GM19467 (cell line): ENCODE measurements around the gene SLC40A1.

ENCODE experiments used
- ATAC-seq: cut with Tn5 transposase; IDR thresholded peaks from one replicate; pipeline ENCODE4 v1.9.1; 2021; ENCODE audit warnings: mild to moderate bottlenecking, moderate library complexity; ENCODE audit not compliant: unreplicated experiment

SLC40A1 gene

DNA sequence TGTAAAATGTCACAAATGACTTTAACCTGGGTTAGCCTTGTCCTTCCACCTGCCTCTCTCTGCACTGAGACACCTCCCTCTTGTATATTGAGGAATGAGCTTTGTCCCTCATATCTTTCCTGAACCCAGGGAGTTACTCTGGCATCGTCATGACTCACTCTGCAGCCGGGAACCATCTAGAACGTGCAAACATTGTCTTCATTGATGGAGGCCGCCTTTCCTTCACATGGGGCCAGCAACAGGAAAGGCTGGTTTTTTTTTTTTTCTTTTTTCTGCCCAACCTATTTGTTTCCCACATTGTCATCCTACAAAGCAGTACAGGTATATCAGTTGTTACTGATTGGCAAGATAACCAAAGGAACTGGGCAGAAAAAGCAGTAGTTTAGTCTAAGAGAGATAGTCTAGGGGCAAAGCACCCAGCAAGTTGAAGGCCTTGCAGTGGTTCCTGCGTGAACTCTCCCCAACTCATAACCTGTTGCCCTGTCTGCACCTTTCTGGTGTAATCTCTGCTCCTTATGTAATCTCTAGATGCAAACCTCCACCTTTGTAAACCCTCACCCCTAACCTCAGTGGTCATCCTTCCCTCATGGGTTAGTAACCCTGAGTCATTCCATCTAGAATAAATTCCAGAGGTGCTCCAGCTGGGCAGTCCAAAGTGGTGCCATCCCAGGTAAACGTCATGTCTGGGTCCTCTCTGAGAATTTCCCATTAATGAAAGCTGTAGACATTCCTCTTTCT is 38.3 kb downstream of the SLC40A1 start:
- no peak for ATAC-seq

DNA sequence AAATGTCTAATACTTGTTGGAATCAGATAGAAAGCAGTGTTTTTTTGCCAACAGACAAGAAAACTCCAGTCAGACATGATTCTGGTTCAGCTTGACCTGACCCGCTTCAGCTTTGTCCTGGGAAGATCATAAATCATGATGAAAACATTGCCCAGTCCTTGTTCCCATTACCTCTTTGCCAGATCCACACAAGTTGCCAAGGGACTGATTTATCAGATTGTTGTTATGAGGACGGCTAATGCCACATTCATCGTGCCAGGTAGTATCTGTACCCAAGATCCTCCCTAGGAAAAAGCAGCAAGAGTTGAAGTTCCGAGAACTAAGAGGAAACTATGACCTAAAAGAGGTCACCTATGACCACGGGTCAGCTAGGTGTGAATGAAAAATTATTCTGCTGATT is 39.0 kb downstream of the SLC40A1 start:
- ATAC-seq: no peak

DNA sequence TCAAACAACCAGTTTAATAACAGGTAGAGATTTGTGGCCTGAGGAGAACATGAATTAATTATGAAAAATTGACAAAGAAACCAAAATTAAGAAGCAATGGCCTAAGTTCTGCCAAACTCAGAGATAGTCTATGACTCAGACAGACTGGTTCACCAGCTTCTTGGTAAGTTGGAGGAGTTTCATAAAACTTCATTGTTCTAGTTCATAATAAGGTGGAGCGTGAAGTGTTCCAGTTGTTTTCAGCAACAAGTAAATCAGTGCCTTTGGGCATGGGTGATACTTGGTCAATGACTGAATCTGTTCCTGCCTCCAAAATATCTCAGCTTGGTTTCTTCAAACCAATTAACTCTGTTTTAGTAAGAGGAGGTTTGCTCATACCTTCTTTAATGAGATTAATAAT is 40.0 kb downstream of the SLC40A1 start:
- no peak for ATAC-seq

DNA sequence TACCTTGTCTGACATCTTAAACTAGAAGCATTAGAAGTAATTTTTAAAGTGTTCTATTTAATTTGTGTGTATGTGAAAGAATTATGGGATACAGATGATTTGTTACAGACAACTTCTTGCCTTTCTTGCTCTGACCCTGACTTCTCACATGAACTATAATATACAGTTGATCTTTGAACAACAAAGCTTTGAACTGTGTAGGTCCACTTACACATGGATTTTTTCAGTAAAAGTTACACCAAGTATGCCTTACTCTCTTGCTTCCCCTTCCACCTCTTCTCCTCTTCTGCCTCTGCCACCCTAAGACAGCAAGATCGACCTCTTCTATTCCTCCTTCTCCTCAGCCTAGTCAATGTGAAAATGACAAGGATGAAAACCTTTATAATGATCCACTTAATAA is 42.2 kb downstream of the SLC40A1 start:
- ATAC-seq: no peak

DNA sequence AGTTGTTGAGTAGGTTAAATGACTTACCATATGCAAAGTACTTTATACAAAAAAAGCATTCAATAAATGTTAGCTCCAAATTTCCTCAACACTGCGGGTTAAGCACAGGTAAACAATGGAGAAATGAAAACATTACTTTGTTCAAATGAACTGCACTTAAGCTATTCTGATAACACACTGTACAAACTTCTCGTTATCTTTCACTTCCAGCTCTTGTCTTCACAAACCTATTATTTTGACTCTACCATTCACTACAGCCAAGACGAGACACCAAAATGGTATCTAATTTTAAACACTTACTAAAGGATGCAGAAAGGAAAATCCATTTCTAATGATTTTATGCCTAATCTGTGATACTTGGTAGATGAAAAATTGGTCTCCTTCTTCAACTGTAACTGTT is 43.8 kb downstream of the SLC40A1 start:
- no peak for ATAC-seq

DNA sequence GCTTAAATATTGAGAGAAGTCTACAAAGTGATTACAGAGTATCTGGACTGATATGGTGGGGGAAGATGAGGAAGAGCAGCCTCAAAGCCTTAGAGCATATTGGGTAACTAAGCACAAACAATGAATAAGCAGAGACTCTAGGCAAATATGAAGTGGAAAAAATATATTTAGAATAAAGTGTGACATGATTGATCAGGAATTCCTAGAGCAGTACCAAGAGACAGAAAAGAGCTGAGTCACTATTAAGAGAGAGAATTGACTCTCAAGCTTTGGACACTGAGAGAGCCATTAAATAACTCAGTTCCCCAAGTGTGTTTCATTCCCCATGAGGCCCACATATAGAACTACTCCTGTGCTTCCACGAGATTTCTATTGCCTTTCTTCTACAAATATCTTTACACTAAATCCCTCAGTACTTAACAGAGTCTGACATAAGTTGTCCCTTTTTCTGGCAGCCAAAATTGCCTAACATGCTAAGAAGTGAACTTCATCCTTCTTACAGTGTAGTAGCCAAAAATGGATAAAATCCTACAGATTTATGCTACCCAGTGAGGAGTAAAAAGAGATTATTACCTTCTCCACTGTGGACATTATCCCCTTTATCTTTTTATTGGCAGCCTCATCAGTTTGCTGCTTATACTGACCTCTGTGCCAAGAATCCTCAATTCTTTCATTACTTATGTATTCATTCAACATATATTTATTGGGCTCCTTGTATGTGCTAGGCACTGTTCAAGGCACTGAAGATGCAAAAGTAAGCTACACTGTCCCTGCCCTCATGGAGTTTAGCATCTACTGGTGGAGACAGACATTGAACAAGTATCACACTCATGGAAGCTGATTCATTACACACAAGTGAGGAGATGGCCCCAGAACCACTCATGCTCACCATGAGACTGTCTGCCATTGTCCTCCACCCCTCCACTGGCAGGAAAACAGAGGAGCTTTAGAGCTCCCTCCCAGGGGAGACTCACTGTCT is 45.4 kb downstream of the SLC40A1 start:
- ATAC-seq: no peak

DNA sequence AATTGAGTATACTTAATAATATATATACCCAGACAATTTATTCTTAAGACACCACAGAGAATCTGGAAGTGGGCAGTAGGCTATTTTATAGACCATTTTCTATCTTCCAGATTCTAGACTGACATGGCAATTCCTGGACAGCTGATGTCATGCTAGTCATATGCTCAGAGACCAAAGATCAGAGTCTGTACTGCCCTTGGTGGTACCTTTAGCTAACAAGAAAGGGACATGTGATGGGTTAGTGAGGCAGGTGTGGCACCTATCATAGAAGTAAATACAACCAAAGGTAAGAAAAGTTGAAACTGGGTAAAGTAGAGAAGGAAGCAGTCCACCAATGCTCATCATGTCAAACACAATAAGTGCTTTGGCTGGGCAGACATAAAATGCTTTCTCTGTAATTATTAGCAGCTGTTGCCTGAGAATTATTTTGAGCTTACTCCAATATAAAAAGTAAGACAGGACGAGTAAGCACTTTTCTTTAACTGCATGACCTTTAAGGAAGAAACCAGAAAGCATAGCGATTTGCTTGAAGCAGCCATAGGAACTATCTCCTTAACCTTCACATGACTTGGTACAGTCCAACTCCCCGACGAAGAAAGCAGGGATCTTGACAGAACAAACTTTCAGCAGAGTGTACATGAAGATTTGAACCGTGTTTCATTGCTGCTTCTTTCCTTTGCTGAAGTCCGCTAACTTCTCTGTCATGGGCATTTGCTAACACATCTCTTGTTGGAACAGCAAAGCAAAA is 47.1 kb downstream of the SLC40A1 start:
- no peak for ATAC-seq

DNA sequence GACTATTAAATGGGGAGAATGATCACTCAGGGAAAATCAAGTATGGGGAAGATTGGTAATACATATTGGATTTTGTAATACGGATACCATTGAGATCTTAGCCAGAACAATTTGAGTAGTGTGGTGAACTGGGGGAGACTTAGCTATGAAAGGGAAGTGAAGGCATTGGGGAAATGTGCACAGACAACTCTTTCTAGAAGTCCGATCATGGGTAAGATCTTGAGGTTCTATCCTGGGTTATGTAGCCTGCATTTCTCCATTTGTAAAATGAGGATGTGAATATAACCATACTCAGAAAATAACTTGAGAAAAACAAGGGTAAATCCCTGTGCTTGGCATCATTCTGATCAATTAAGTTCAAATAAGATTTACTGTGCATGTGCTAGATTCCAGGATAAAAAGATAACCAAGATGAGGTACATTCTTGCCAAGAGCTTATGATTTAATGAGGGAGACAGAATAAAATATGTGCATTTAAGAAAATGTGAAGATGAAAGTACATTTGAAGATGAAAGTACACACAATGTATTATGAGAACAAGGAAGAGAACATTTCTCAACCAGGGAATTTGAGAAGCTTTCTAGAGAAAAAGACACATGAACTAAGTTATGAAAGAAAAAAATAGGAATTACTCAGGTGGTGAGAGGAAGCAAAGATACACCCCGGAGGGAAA is 49.5 kb downstream of the SLC40A1 start:
- ATAC-seq: no peak

DNA sequence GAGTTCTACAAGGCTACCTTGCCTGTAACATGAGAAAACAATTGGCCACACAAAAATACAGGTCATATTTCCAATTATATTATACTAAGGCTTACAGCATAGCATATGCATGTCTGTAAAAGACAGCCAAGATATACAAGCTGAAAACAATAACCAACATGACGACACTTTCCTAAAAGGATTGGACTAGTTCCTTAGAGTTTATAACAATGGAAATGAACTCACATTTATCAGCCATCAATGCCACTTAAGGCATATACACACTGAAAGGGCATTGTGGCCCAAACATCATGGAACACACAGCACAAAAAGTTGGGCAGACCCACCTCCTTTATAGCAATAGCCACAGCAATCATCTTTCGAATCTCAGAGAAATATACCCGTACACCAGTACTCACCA is 52.0 kb downstream of the SLC40A1 start:
- ATAC-seq: no peak

DNA sequence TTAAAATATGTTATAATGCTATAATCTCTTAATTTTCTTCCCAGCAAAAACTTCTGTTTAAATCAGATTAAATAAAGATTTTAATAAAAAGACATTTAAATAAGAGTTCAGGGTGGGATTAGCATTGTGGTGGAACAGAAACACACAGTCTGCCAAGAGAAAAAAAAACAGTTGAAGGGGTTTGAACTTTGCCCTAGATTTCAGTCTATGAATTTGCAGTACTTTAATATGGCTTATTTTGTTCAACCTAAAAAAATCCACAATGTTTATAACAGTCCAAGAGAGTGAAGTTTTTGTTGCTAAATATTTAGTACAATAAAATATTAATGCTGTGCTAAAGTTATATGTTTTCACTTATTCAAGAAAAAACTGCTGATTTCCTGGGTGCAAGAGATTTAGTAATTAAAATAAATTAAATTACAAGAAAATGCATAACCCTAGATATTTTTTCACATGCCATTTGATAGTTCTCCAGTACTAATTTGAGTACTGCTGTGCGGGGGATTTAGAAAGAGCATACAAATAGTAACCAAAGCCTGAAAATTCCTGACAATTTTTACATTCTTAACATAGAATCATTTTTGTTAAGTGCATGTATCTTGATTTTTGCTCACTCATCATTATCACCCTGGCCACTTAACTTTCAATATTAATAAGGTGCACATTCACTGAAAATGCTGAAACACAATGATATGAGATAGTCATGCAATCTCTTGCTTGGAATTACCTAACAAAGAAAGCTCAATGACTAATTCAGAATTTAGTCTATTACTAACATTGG is 52.6 kb downstream of the SLC40A1 start:
- no peak for ATAC-seq

DNA sequence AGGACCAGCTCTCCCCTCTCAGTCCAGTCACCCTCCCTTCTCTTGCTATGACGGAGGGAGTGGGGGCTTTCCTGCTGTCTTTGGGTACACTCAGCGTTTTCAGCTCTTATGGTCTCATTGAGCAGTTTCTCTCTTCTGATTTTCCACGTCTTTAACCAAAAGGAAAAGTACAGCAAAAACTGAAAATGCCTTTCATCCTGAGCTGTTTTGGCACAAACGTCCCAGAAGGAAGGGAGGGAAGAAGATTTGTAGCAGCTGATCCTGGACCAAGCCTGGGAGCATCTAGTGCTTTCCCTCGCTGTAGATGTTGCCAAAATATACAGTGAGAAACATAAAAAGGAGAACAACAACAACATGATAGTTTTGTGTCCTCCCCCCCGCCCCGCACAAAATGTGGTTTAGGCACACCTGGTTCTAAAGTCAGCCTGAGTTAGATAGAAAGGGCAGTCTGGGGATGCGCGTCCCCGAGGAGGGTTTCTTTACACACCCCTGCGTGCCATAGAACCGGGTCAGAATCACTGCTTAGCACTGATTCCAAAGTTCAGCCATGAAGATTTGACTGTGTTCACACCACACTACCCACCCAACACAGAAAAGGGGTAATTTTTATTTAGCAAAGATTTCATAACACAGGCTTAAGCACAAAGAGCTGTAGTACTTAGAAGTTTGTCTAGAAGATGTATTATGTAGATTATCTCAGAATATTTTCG is 53.4 kb downstream of the SLC40A1 start:
- no peak for ATAC-seq

DNA sequence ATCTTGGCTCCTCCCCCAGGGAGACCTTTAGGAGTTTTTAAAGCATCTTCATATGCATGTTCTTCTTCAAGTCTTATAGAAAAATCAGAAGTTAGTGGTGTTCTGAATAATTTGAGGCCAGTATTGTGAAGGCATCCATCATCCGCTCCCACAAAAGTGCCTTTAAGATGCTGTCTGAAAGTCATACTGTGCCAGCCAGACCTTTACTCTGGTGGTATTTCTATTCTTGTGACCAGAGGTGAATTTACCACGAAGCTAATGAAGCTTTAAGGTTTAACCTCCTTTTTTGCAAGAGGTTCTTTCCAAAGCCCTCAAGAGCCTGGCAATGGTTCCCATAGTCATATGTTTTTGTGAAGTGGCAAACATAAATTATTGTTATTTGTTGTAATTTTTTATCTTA is 54.3 kb downstream of the SLC40A1 start:
- no peak for ATAC-seq

DNA sequence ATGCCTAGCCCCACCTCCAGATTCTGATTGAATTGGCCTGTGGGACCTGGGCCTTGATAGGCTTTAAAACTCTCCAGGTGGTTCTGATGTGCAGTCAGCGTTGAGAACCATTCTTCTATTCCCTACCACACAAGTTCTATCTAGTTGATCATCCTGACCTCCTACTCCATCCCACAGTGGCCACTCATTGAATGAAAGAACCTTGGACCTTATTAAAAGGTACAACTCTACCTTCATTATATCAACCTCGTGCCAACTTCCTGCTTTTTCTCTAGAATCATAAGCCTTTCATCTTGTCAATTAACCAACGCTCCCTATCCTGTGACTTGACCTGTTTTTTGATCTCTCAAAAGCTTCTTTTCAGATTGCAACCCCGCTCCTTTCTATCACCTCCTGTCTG is 55.8 kb downstream of the SLC40A1 start:
- ATAC-seq: no peak

DNA sequence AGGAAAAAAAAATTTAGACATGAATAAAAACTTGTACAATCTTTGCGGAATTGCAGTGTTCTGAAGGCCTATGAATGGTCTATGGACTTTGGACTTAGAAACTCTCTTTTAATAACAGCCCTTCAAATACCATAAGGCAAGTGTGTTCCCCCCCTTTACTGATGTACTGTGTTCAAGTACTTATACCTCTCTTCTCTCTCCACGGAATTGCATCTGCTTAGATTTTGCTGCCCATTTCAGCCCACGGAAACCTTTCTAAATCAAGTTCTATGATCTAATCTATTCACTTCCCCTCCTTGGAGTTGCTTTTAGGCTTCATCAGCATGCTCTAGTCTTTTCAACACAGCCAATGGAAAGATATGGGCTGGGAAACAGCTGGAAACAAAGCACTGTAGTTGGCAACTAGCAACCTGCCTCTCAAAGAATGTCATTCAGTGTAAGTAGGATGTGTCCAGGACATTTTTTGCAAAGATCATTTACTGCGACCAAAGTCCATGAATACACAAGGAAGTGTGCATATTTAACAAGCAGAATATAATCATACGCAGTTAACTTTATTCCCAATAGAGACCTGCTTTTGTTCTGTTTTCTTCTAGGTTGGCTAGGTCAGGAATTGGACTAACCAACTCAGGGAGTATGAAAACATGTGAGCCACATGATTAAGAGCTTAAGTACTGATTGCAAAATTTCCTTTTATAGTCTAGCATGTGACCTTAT is 58.0 kb downstream of the SLC40A1 start:
- ATAC-seq: no peak

DNA sequence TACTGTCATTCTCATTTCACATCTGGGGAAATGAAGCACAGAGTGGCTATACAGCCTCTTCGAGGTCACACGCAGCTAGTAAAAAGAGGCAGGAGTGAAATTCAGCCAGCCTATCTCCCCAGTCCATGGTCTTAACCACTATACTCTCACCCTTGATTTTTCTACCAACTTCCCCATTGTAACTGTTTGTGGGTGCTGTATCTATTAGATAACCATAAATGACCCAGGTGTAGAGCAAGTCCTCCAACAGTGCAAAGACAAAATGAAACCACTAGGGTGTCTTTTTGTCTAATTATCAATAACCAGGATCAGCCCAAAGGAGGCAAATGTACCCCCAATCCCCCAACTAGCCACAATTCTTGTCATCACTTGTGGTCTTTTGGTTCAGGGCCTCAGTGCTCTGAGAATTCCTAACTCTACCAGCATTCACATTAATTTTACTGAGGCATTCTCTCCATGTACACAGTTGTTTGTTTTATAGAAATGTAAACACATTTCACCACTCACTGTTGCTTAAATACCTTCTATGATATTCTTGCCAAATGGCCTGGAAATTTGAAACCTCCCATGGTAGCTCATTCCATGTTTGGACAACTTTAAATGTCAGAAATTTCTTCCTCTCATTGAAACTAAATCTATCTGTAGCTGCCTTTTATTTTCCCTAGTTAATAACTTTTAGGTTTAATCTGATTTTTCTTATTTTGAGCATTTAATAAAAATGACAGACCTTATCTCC is 58.7 kb downstream of the SLC40A1 start:
- ATAC-seq: no peak

DNA sequence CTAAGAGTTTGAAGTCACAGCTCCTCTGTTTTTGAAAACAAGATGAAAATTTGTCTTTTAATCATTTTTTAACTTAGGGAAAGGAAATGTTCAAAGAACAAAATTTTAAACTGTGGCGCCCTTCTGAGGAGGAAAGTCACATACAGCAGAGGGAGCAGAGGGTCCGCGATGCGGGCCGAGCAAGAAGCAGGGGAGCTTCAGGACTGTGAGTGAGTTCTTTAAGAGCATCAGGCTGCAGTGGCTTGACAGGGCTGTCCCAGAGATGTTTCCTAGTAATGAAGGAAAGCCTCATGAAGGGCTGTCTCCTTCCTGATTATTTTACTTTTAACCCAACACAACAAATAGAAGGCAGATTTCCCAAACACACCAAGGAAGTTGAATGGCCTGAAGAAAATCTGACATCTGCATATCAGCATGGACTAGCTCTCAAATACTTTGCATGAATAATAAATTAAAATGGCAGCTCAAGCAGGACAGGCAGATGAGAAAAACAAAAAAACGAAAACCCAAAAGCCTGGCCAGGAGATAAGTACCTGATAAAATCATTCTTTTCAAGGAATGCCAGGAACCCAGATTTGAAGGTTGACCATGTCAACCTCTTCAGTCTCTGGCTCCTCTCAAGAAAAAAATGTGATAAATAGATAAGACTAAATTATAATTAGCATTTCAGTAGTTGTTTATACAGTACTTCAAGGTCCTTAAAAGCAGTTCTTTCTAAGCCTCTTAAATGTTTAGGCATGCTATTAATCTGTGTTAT is 60.8 kb downstream of the SLC40A1 start:
- ATAC-seq: no peak

DNA sequence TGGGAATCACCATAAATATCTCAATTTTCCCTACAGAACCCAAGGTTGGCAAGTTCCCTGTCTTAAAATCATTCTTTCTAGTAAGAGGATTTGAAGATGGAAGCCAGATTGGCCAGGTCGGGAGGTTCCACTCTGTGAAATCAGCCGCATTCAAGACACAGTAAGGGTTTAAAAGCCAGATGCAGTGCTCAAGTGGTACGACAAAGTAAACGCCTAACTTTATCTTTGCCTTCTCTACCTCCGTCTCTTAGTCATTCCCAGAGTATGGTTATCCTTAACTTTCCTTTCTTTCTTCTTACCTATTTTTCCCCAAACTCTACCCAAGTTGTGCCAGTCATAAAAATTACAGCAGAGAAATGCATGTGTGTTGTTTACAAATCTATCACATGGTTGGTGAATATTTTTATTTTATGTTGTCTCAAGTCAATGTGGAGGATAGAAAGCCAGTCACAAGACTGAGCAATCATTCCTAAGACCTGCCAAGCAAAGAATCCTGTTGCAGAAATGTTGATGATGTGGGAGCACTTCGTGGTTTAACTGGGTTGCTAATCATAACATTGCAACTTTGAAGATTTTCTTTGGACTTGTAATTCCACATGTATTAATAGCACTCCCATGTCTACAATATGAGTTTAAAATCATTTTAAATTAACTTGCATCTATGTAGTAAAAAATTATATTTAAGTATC is 62.6 kb downstream of the SLC40A1 start:
- ATAC-seq: no peak
